GM10248 (cell line): ENCODE results near the gene RAP1GAP2.
A peak's percentile ranks its signal among the peaks of the same experiment; 100 is the strongest.

ENCODE experiments used
- CTCF ChIA-PET: fragments of 300-600 bp; sonication (Branson Sonifier 250); formaldehyde crosslinking; extraction: SDS; loops from one replicate; lab custom pipeline; 2021; ENCODE audit warnings: antibody characterized with exemption; lab: Yijun Ruan, JAX
- POLR2A ChIA-PET: fragments of 350-650 bp; sonication (Branson Sonifier 250); formaldehyde crosslinking; extraction: SDS; loops from one replicate; lab custom pipeline; 2020; ENCODE audit warnings: antibody characterized with exemption; lab: Yijun Ruan, JAX
- DNase-seq: peaks from one replicate; pipeline ENCODE4 v3.0.0; 2012; ENCODE audit errors: extremely low spot score
- TF ChIP-seq, protein P1 (sequence below): IDR thresholded peaks from 2 replicates; pipeline ENCODE4 v1.5.1; 2012; ENCODE audit warnings: mild to moderate bottlenecking, low read depth; ENCODE audit errors: extremely low read depth, missing control alignments, control extremely low read depth

The RAP1GAP2 gene

DNA sequence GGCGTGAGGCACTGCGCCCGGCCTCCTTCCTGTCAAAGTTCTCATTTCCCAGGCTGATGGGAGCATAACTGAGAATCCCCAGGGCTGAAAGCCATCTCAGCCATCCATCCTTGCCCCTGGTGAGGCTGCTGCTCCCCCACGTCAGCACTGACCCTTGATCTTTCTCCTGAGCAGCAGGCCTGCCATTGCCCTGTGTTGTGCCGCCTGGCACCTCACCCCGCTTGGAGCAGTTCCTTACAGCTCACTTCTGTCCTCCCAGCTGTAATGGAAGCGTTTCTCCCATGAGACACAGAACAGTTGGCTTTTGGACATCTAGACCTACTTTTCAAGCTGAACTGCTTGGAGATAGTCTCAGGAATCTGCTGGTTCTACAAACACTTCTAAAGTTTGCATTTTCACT lies 215.7 kb downstream of the RAP1GAP2 start:
- POLR2A ChIA-PET = no interaction called here
- TF ChIP-seq, protein P1, sequence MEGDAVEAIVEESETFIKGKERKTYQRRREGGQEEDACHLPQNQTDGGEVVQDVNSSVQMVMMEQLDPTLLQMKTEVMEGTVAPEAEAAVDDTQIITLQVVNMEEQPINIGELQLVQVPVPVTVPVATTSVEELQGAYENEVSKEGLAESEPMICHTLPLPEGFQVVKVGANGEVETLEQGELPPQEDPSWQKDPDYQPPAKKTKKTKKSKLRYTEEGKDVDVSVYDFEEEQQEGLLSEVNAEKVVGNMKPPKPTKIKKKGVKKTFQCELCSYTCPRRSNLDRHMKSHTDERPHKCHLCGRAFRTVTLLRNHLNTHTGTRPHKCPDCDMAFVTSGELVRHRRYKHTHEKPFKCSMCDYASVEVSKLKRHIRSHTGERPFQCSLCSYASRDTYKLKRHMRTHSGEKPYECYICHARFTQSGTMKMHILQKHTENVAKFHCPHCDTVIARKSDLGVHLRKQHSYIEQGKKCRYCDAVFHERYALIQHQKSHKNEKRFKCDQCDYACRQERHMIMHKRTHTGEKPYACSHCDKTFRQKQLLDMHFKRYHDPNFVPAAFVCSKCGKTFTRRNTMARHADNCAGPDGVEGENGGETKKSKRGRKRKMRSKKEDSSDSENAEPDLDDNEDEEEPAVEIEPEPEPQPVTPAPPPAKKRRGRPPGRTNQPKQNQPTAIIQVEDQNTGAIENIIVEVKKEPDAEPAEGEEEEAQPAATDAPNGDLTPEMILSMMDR = no peak
- DNase-seq = no peak
- CTCF ChIA-PET = interaction anchor here (0.9 to 7.0 kb wide), 7 partner anchors 14 to 629 kb away, joined by 3 to 54 read pairs (median 4); no protein-coding TSS in a partner anchor

- ChIA-PET POLR2A (no interaction called here), CTCF (interaction anchor here (0.6 to 7.0 kb wide), 21 partner anchors 9 to 630 kb away, joined by 3 to 54 read pairs (median 4); no protein-coding TSS in a partner anchor)
- DNase-seq = peak; percentile 83
- TF ChIP-seq, protein P1 = peak; percentile 90
Observed at GRCh38 chr17:3012926-3013581, 216.8 kb downstream of the RAP1GAP2 start.

- TF ChIP-seq, protein P1 = no peak
- ChIA-PET CTCF (interaction anchor here (1.1 to 7.0 kb wide), 2 partner anchors 9 to 166 kb away, joined by 3 to 54 read pairs; no protein-coding TSS in a partner anchor), POLR2A (no interaction called here)
- no peak for DNase-seq
Observed at GRCh38 chr17:3015890-3016289, 219.7 kb downstream of the RAP1GAP2 start.

- ChIA-PET CTCF (interaction anchor here (1.2 kb wide), 1 partner anchor 170 kb away, joined by 3 read pairs; no protein-coding TSS in a partner anchor), POLR2A (no interaction called here)
- TF ChIP-seq, protein P1 = no peak
- DNase-seq = no peak
Observed at GRCh38 chr17:3017936-3018335, 221.7 kb downstream of the RAP1GAP2 start.

- CTCF ChIA-PET = interaction anchor here (0.6 kb wide), 1 partner anchor 169 kb away, joined by 4 read pairs; no protein-coding TSS in a partner anchor
- no peak for DNase-seq
- TF ChIP-seq, protein P1 = no peak
- POLR2A ChIA-PET = no interaction called here
Observed at GRCh38 chr17:3019761-3020160, 223.5 kb downstream of the RAP1GAP2 start.

DNA sequence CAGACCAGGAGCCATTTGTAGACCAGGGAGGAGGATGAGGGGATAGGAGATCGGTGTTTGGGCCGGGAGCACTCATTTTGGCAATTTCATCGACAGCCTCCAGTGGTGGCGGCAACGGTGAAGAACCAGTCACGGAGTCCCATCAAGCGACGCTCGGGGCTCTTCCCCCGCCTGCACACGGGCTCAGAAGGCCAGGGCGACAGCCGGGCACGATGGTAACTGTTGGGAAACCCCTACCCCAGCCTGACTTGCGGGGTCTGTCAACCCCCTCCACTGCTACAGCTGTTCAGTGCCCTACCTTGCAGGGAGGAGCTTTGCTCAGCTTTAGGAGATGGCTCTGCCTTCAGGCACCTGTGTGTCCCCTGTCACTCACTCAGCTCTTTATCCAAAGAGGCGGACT lies 224.1 kb downstream of the RAP1GAP2 start:
- ChIA-PET POLR2A (no interaction called here), CTCF (no interaction called here)
- no peak for DNase-seq
- TF ChIP-seq, protein P1 = no peak
